ENCODE data around the gene COG6. TPM values are rescaled to one million over a fixed set of nuclear protein-coding genes. Genes with fewer than 3 reads are reported as not detected.

The COG6 gene
- total and polyA plus RNA-seq, 2 experiments from 2014 or later: 35.2 to 40.4 TPM

DNA sequence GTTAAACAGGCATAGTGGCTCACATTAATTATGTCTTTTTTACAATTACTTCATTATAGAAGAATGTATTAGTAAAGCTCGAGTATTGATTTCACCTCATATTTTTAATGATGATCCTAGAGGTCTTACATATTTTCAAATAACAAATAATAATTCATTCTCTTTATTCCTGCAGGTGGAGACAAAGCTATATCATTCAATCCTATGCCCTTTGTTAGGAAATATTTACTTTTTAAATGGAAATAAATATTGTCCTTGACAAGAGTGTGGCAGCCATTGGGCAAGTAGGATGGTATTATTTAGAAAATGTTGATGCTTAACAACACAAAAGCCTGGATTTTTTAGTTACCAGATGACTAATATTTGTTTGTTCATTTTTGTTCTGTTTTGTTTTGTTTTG lies 127.6 kb downstream of the COG6 start:
- Histone ChIP-seq H3K36me3 (ENCODE audit: low read depth) (no peaks in the 10 kb centered on the region), H3K9me2 (ENCODE audit: insufficient read depth) (no peaks in the 10 kb centered on the region), H3F3A (ENCODE audit: insufficient read depth) (0 out of 2 replicates have a peak, but pooled peaks cover under 1% of the 10 kb centered on the region), H3K27me3 (replicated peaks; ENCODE audit: insufficient read depth) (no peaks in the 10 kb centered on the region), H3K4me3 (no peak overlapping the region), H3K4me2 (ENCODE audit: unreplicated experiment) (no peak overlapping the region), H3K79me2 (ENCODE audit: insufficient read depth) (no peaks in the 10 kb centered on the region), H4K20me1 (ENCODE audit: insufficient read depth) (no peaks in the 10 kb centered on the region), H3K9ac (no peak overlapping the region), H3K27ac (no peak overlapping the region), H3K4me1 (ENCODE audit: insufficient read depth) (peaks cover 17% of the 10 kb centered on the region), H3K9me3 (ENCODE audit: low read depth) (no peaks in the 10 kb centered on the region), H2AFZ (no peak overlapping the region)
- 85 to 86% methylated on average over 1 of the region's 1 CpG for WGBS, 2 experiments (ENCODE audit: low coverage in 1 of 2, low lambda C conversion rate in 2 of 2, missing lambda C conversion rate in 2 of 2)
- DNase-seq: no peak
- in situ Hi-C loops (cut with MboI): no loop called here
- TF ChIP-seq EZH2phosphoT487 (IDR thresholded peaks at IDR 0.05; ENCODE audit: insufficient read depth, low read depth): no peak
- TF ChIP-seq EZH2 (IDR thresholded peaks at IDR 0.05; ENCODE audit: insufficient read depth, poor library complexity, severe bottlenecking): no peak

DNA sequence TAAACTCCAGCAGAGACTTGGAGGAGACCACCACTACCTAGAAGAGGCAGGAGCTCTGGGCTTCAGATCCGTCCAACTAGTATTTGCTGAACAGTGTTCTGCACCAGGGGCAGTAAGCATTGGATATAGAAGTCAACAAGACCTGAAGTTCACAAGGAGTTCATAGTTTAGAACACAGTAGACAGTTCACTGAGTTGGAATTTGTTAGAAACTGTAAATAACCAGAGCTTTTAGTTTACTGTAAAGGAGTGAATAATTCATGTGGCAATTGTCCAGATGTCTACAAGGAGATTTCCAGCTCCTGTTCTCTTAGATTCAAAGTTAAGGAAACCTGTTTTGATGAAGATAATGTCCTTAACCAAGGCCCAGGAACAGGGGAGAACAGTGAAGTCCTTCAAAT lies 128.9 kb downstream of the COG6 start:
- 41 to 69% methylated on average over 1 of the region's 1 CpG for WGBS, 2 experiments (ENCODE audit: low coverage in 1 of 2, low lambda C conversion rate in 2 of 2, missing lambda C conversion rate in 2 of 2)

DNA sequence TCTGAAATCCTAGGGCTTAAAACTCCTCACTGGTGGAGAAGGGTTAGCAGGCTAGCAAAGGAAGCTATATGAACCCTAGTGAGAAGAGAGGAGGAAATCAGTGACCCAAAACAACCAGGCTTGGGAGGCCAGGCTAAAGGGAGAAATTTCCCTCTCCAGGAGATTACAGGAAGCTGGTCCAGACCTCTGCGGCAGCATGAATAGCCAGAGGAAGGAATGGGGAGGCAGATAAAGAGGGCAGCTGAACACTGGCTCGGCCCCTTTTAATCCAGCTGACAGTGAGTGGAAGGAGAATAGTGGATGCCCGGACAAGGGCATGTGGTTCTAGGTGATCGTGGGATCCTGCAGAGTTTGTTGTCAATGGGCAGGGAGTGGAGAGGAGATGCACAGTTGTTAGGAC lies 130.6 kb downstream of the COG6 start:
- Histone ChIP-seq H3K4me1 (ENCODE audit: insufficient read depth) (peaks cover 7% of the 10 kb centered on the region), H3K36me3 (ENCODE audit: low read depth) (no peaks in the 10 kb centered on the region), H3K4me3 (no peak overlapping the region), H3K4me2 (ENCODE audit: unreplicated experiment) (no peak overlapping the region), H2AFZ (no peak overlapping the region), H3K27me3 (replicated peaks; ENCODE audit: insufficient read depth) (no peaks in the 10 kb centered on the region), H3K79me2 (ENCODE audit: insufficient read depth) (no peaks in the 10 kb centered on the region), H3F3A (ENCODE audit: insufficient read depth) (no peaks in the 10 kb centered on the region), H3K9me3 (ENCODE audit: low read depth) (no peaks in the 10 kb centered on the region), H4K20me1 (ENCODE audit: insufficient read depth) (no peaks in the 10 kb centered on the region), H3K27ac (no peak overlapping the region), H3K9ac (no peak overlapping the region), H3K9me2 (ENCODE audit: insufficient read depth) (no peaks in the 10 kb centered on the region)
- WGBS, 2 experiments (ENCODE audit: low coverage in 1 of 2, low lambda C conversion rate in 2 of 2, missing lambda C conversion rate in 2 of 2): 81 to 82% methylated on average over 4 of the region's 4 CpGs
- no peak for DNase-seq
- no peak for TF ChIP-seq EZH2phosphoT487 (IDR thresholded peaks at IDR 0.05; ENCODE audit: insufficient read depth, low read depth)
- no peak for TF ChIP-seq EZH2 (IDR thresholded peaks at IDR 0.05; ENCODE audit: insufficient read depth, poor library complexity, severe bottlenecking)
- in situ Hi-C loops (cut with MboI): no loop called here

More for the DNA sequence above, 128.9 kb downstream of the COG6 start:
- DNase-seq: peak; percentile 31
- Histone ChIP-seq H3K36me3 (ENCODE audit: low read depth) (no peaks in the 10 kb centered on the region), H4K20me1 (ENCODE audit: insufficient read depth) (no peaks in the 10 kb centered on the region), H3K4me3 (no peak overlapping the region), H3F3A (ENCODE audit: insufficient read depth) (no peaks in the 10 kb centered on the region), H3K27me3 (replicated peaks; ENCODE audit: insufficient read depth) (no peaks in the 10 kb centered on the region), H3K9me2 (ENCODE audit: insufficient read depth) (no peaks in the 10 kb centered on the region), H3K9ac (no peak overlapping the region), H3K9me3 (ENCODE audit: low read depth) (no peaks in the 10 kb centered on the region), H3K4me1 (ENCODE audit: insufficient read depth) (peaks cover 13% of the 10 kb centered on the region), H2AFZ (no peak overlapping the region), H3K27ac (no peak overlapping the region), H3K4me2 (ENCODE audit: unreplicated experiment) (peak overlapping the region; percentile 32), H3K79me2 (ENCODE audit: insufficient read depth) (no peaks in the 10 kb centered on the region)
- in situ Hi-C loops (cut with MboI): no loop called here
- no peak for TF ChIP-seq EZH2phosphoT487 (IDR thresholded peaks at IDR 0.05; ENCODE audit: insufficient read depth, low read depth)
- TF ChIP-seq EZH2 (IDR thresholded peaks at IDR 0.05; ENCODE audit: insufficient read depth, poor library complexity, severe bottlenecking): no peak

DNA sequence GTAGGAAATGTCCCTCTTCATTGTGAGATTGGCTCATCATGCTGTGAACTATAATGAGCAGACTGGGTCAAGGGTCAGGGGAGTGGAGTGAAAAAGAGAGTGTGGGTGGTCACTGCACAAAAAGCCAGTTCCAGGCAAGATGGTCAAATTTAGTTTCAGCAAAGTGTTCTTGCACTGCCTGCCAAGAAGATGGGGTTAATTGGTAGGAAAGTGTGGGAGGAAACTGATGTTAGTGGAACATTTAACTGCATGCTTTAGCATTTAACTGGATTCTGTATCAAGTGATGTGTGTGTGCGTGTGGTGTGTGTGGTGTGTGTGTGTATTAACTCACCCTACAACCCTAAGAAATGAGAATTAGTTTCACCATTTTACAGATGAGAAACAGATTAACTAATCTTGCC lies 131.6 kb downstream of the COG6 start:
- Histone ChIP-seq H3K9me3 (ENCODE audit: low read depth) (no peaks in the 10 kb centered on the region), H4K20me1 (ENCODE audit: insufficient read depth) (no peaks in the 10 kb centered on the region), H3K36me3 (ENCODE audit: low read depth) (no peaks in the 10 kb centered on the region), H3K4me3 (no peak overlapping the region), H3K9me2 (ENCODE audit: insufficient read depth) (no peaks in the 10 kb centered on the region), H3K27ac (no peak overlapping the region), H3K27me3 (replicated peaks; ENCODE audit: insufficient read depth) (no peaks in the 10 kb centered on the region), H3K4me2 (ENCODE audit: unreplicated experiment) (no peak overlapping the region), H3F3A (ENCODE audit: insufficient read depth) (no peaks in the 10 kb centered on the region), H3K9ac (no peak overlapping the region), H3K4me1 (ENCODE audit: insufficient read depth) (peaks cover 7% of the 10 kb centered on the region), H2AFZ (no peak overlapping the region), H3K79me2 (ENCODE audit: insufficient read depth) (no peaks in the 10 kb centered on the region)
- peak; percentile 9 for DNase-seq
- in situ Hi-C loops (cut with MboI): no loop called here
- WGBS, 2 experiments (ENCODE audit: low coverage in 1 of 2, low lambda C conversion rate in 2 of 2, missing lambda C conversion rate in 2 of 2): 84% methylated on average over 1 of the region's 1 CpG
- TF ChIP-seq EZH2phosphoT487 (IDR thresholded peaks at IDR 0.05; ENCODE audit: insufficient read depth, low read depth) (no peak), EZH2 (IDR thresholded peaks at IDR 0.05; ENCODE audit: insufficient read depth, poor library complexity, severe bottlenecking) (no peak)

DNA sequence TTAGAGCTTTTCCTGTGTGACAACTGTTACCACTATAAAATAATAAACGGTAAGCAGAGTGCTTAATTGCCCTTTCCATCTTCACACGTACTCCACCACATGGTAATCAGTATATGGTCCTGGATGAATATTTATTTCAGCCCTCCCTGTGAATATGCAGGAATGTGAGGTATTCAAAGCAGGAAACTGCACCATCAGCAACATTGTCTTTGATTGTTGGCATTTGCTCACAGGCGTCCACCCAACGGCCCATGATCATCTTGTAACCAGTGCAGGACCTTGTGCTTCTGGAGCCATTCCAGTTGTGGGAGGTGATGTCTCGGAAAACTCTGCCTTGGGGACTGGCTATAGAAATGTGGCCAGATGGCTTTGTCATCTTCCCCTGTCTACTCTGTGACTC lies 132.6 kb downstream of the COG6 start:
- in situ Hi-C loops (cut with MboI): no loop called here
- Histone ChIP-seq H3K9ac (no peak overlapping the region), H3K27me3 (replicated peaks; ENCODE audit: insufficient read depth) (no peaks in the 10 kb centered on the region), H3K36me3 (ENCODE audit: low read depth) (no peaks in the 10 kb centered on the region), H3K4me2 (ENCODE audit: unreplicated experiment) (no peak overlapping the region), H4K20me1 (ENCODE audit: insufficient read depth) (no peaks in the 10 kb centered on the region), H3K79me2 (ENCODE audit: insufficient read depth) (no peaks in the 10 kb centered on the region), H3K4me1 (ENCODE audit: insufficient read depth) (peaks cover 7% of the 10 kb centered on the region), H3K4me3 (no peak overlapping the region), H3F3A (ENCODE audit: insufficient read depth) (no peaks in the 10 kb centered on the region), H3K9me3 (ENCODE audit: low read depth) (no peaks in the 10 kb centered on the region), H3K27ac (no peak overlapping the region), H3K9me2 (ENCODE audit: insufficient read depth) (no peaks in the 10 kb centered on the region), H2AFZ (no peak overlapping the region)
- 46 to 52% methylated on average over 5 of the region's 5 CpGs for WGBS, 2 experiments (ENCODE audit: low coverage in 1 of 2, low lambda C conversion rate in 2 of 2, missing lambda C conversion rate in 2 of 2)
- no peak for TF ChIP-seq EZH2 (IDR thresholded peaks at IDR 0.05; ENCODE audit: insufficient read depth, poor library complexity, severe bottlenecking)
- TF ChIP-seq EZH2phosphoT487 (IDR thresholded peaks at IDR 0.05; ENCODE audit: insufficient read depth, low read depth): no peak
- DNase-seq: no peak

All from GM23248 (cell line).